ENCODE measurements around the gene KHNYN. TPM values are rescaled to one million over a fixed set of nuclear protein-coding genes. Genes with fewer than 3 reads are reported as not detected.

Gene KHNYN
- total RNA-seq, 1 donor from 2014 or later, result 38.1 TPM

DNA sequence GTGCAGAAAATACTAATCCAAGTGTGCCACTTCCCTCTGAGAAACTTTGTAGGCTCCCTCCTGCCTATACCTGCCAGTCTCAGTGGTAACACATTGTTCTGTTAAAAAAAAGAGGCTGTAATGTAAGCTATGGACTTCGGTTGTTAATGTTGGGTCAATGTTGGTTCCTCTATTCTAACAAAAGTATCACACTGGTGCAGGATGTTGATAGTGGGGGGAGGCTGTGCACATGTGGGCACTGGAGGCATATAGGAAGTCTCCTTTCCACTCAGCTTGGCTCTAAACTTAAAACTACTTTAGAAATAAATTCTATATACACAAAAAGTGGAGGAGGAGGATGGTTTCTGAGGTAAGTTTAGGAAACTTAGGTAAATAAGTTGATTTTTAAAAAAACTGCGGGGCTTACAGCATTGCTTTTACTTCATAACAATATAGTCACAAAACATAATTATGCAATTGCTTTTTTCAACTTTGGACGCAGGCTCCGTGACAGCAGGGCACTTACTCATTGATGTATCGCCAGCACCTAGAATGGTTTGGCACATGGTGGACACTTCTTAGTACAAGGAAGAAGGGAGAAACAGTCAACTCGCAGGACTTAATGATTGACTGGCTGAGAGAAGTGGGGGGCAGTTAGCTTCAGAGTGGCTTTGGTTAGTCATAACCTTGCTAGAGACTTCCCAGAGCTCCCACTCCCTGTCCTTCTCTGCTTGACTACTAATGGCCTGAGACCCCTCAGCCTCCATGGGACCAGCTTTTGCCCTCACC, 38.9 kb upstream of the KHNYN start:
- H3K4me1 ChIP-seq (ENCODE audit: control insufficient read depth in 3 of 3, insufficient read depth in 3 of 3, low read length in 3 of 3), result no peaks in the 10 kb centered on the region
- no peak overlapping the region for H3K27ac ChIP-seq (ENCODE audit: low read depth, low read length)
- no peak overlapping the region for H3K9ac ChIP-seq (ENCODE audit: low read depth in 1 of 3, low read length in 3 of 3)
- H3K9me3 ChIP-seq (ENCODE audit: control insufficient read depth in 3 of 3, low read length in 3 of 3), result no peaks in the 10 kb centered on the region
- no peak overlapping the region for H3K4me3 ChIP-seq (ENCODE audit: low read length in 3 of 3)
- no peaks in the 10 kb centered on the region for H3K36me3 ChIP-seq (ENCODE audit: control insufficient read depth in 3 of 3, insufficient read depth in 3 of 3, low read length in 3 of 3)
- H3K27me3 ChIP-seq (ENCODE audit: control insufficient read depth in 3 of 3, insufficient read depth in 3 of 3, low read length in 3 of 3), result peaks cover 6 to 20% (median 11%) of the 10 kb centered on the region in 3 donors

DNA sequence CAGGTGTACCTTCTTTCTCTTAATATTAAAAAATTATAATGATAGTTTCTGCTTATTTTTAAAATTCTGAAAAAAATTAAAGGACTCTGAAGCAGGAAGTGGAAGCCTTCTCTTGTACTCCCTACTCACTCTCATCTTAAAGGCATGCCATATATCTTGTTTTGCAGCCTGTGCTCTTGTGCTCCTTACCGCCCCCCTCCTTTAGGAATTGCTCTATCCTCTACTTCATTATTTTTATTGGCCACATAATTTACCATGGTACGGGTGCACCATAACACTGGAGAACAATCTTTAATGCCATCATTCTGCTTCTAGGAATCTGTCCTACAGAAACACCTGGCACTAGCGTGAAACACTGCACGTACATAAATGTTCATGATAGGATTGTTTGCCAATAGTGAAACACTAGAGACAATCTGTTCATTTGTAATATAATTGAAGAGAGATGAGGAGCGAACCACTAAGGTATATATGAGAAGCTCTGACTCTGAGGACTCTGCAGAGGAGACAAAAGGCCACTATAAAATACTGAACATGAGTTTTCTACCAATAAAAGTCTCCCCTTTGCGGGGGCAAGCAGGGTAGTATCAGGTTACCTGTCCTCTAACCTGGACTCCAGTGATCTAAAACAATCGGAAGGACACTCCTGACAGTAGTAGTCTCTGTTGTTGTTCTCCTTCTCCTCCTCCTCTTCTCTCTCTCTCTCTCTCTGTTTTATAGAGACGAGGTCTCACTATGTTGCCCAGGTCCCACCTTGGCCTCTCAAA, 37.2 kb upstream of the KHNYN start:
- Histone ChIP-seq H3K4me3 (ENCODE audit: low read length in 3 of 3) (no peak overlapping the region), H3K36me3 (ENCODE audit: control insufficient read depth in 3 of 3, insufficient read depth in 3 of 3, low read length in 3 of 3) (no peaks in the 10 kb centered on the region), H3K27me3 (ENCODE audit: control insufficient read depth in 3 of 3, insufficient read depth in 3 of 3, low read length in 3 of 3) (peaks cover 6 to 20% (median 11%) of the 10 kb centered on the region in 3 donors), H3K9ac (ENCODE audit: low read depth in 1 of 3, low read length in 3 of 3) (no peak overlapping the region), H3K4me1 (ENCODE audit: control insufficient read depth in 3 of 3, insufficient read depth in 3 of 3, low read length in 3 of 3) (peaks cover 0 to under 1% (median 0%) of the 10 kb centered on the region in 3 donors), H3K27ac (ENCODE audit: low read depth, low read length) (no peak overlapping the region), H3K9me3 (ENCODE audit: control insufficient read depth in 3 of 3, low read length in 3 of 3) (no peaks in the 10 kb centered on the region)

GRCh38 chr14:24394275-24394674, 35.5 kb upstream of the KHNYN start:
- Histone ChIP-seq H3K4me1 (ENCODE audit: control insufficient read depth in 3 of 3, insufficient read depth in 3 of 3, low read length in 3 of 3) (peaks cover 2 to 11% (median 3%) of the 10 kb centered on the region in 3 donors), H3K27me3 (ENCODE audit: control insufficient read depth in 3 of 3, insufficient read depth in 3 of 3, low read length in 3 of 3) (peaks cover 3 to 12% (median 11%) of the 10 kb centered on the region in 3 donors), H3K9ac (ENCODE audit: low read depth in 1 of 3, low read length in 3 of 3) (no peak overlapping the region), H3K9me3 (ENCODE audit: control insufficient read depth in 3 of 3, low read length in 3 of 3) (no peaks in the 10 kb centered on the region), H3K36me3 (ENCODE audit: control insufficient read depth in 3 of 3, insufficient read depth in 3 of 3, low read length in 3 of 3) (no peaks in the 10 kb centered on the region), H3K27ac (ENCODE audit: low read depth, low read length) (no peak overlapping the region), H3K4me3 (ENCODE audit: low read length in 3 of 3) (no peak overlapping the region)

- H3K36me3 ChIP-seq (ENCODE audit: control insufficient read depth in 3 of 3, insufficient read depth in 3 of 3, low read length in 3 of 3), result no peaks in the 10 kb centered on the region
- no peak overlapping the region for H3K9ac ChIP-seq (ENCODE audit: low read depth in 1 of 3, low read length in 3 of 3)
- H3K27ac ChIP-seq (ENCODE audit: low read depth, low read length), result no peak overlapping the region
- H3K27me3 ChIP-seq (ENCODE audit: control insufficient read depth in 3 of 3, insufficient read depth in 3 of 3, low read length in 3 of 3), result peaks cover 3 to 16% (median 11%) of the 10 kb centered on the region in 3 donors
- H3K4me3 ChIP-seq (ENCODE audit: low read length in 3 of 3), result no peak overlapping the region
- peaks cover 5 to 22% (median 14%) of the 10 kb centered on the region in 3 donors for H3K4me1 ChIP-seq (ENCODE audit: control insufficient read depth in 3 of 3, insufficient read depth in 3 of 3, low read length in 3 of 3)
- H3K9me3 ChIP-seq (ENCODE audit: control insufficient read depth in 3 of 3, low read length in 3 of 3), result no peaks in the 10 kb centered on the region
Observed at GRCh38 chr14:24395609-24396582, 33.9 kb upstream of the KHNYN start.

DNA sequence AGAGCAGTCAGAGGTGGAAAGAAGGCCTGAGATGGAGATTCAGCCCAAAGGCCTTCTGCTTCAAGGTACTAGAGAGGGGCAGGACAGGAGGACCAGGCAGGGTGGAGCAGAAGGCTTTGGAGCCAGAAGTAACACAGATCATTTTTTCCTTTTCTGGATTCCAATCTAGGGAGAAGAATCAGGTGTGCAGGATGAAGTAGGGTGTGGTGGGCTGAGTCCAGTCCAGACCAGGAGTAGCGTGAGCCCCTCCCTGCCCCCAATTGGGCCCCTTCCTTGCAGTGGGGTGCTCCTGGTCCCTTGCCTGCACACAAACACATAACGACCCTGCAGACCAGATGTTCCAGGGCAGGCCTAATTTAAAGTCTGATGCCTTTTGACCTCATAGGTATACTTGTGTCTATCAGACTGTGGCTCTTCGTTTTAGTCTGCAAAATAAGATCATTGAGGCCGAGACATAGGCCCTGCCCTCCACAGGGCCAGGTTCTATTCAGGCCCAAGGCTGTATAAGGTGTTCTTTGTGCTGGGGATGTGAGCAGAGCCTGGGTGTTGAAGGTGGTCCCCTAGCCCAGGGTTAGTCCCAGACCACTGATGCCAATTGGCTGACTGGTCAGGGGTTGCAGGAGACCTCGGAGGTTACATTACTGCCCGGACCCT, 32.0 kb upstream of the KHNYN start:
- Histone ChIP-seq H3K4me1 (ENCODE audit: control insufficient read depth in 3 of 3, insufficient read depth in 3 of 3, low read length in 3 of 3) (peaks cover 8 to 24% (median 18%) of the 10 kb centered on the region in 3 donors), H3K27me3 (ENCODE audit: control insufficient read depth in 3 of 3, insufficient read depth in 3 of 3, low read length in 3 of 3) (peaks cover 0 to 10% (median under 1%) of the 10 kb centered on the region in 3 donors), H3K27ac (ENCODE audit: low read depth, low read length) (peak overlapping the region; percentile 56), H3K4me3 (ENCODE audit: low read length in 3 of 3) (no peak overlapping the region), H3K36me3 (ENCODE audit: control insufficient read depth in 3 of 3, insufficient read depth in 3 of 3, low read length in 3 of 3) (no peaks in the 10 kb centered on the region), H3K9me3 (ENCODE audit: control insufficient read depth in 3 of 3, low read length in 3 of 3) (no peaks in the 10 kb centered on the region), H3K9ac (ENCODE audit: low read depth in 1 of 3, low read length in 3 of 3) (peak overlapping the region in 1 of 3 donors; percentile 40)

GRCh38 chr14:24398293-24398652, 31.5 kb upstream of the KHNYN start:
- no peaks in the 10 kb centered on the region for H3K9me3 ChIP-seq (ENCODE audit: control insufficient read depth in 3 of 3, low read length in 3 of 3)
- H3K27me3 ChIP-seq (ENCODE audit: control insufficient read depth in 3 of 3, insufficient read depth in 3 of 3, low read length in 3 of 3), result peaks cover 0 to 10% (median 0%) of the 10 kb centered on the region in 3 donors
- peak overlapping the region; percentile 56 for H3K27ac ChIP-seq (ENCODE audit: low read depth, low read length)
- no peak overlapping the region for H3K4me3 ChIP-seq (ENCODE audit: low read length in 3 of 3)
- H3K4me1 ChIP-seq (ENCODE audit: control insufficient read depth in 3 of 3, insufficient read depth in 3 of 3, low read length in 3 of 3), result peaks cover 8 to 24% (median 23%) of the 10 kb centered on the region in 3 donors
- H3K36me3 ChIP-seq (ENCODE audit: control insufficient read depth in 3 of 3, insufficient read depth in 3 of 3, low read length in 3 of 3), result no peaks in the 10 kb centered on the region
- H3K9ac ChIP-seq (ENCODE audit: low read depth in 1 of 3, low read length in 3 of 3), result peak overlapping the region in 1 of 3 donors; percentile 40

DNA sequence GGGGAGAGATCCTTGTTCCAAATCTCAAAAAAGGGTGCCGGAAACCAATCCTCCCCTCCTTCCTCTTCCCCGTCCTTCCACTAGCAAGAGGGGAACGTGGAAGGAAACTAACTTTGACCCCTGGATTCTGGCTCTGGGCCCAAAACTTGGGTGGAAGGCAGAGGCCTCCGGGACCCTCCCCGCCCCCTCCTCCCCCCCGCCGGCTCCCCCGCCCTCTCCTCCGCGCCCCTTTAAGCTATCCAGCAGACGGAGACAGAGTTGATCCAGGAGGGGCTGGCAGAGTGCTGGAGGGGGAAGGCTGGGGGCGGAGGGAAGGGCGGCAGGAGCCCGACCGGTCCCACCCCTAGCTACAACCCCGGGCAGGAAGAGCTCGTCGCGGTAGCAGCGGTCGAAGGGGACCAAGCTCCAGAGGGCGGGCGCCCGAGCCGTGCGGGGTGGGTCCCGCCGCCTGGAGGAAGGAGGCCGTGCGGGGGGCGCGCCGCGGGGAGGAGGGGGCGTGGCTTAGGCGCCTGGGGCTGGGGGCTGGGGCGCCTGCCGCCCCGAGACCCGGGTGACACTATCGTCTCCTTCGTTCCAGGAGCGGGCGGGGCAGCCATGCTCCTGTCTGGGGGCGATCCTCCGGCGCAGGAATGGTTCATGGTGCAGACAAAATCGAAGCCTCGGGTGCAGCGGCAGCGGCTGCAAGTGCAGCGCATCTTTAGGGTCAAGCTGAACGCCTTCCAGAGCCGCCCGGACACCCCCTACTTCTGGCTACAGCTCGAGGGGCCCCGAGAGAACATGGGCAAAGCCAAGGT, 30.9 kb upstream of the KHNYN start, which contains the start of gene NYNRIN:
TSS of gene NYNRIN (plus strand) at position 351 of the 794 bp plus-strand sequence. CDS start at position 595, 244 bp downstream.
- peaks cover 0 to 8% (median 0%) of the 10 kb centered on the region in 3 donors for H3K27me3 ChIP-seq (ENCODE audit: control insufficient read depth in 3 of 3, insufficient read depth in 3 of 3, low read length in 3 of 3)
- peak within 1 kb of the TSS; percentile 56 for H3K27ac ChIP-seq (ENCODE audit: low read depth, low read length)
- H3K9ac ChIP-seq (ENCODE audit: low read depth in 1 of 3, low read length in 3 of 3), result peak within 1 kb of the TSS; percentile 45 to 71 (median 47)
- no peaks in the 10 kb centered on the region for H3K36me3 ChIP-seq (ENCODE audit: control insufficient read depth in 3 of 3, insufficient read depth in 3 of 3, low read length in 3 of 3)
- peaks cover 8 to 27% (median 24%) of the 10 kb centered on the region in 3 donors for H3K4me1 ChIP-seq (ENCODE audit: control insufficient read depth in 3 of 3, insufficient read depth in 3 of 3, low read length in 3 of 3)
- H3K9me3 ChIP-seq (ENCODE audit: control insufficient read depth in 3 of 3, low read length in 3 of 3), result no peaks in the 10 kb centered on the region
- H3K4me3 ChIP-seq (ENCODE audit: low read length in 3 of 3), result peak within 1 kb of the TSS; percentile 68 to 72 (median 69)

- Histone ChIP-seq H3K4me1 (ENCODE audit: control insufficient read depth in 3 of 3, insufficient read depth in 3 of 3, low read length in 3 of 3) (peaks cover 8 to 27% (median 24%) of the 10 kb centered on the region in 3 donors), H3K27ac (ENCODE audit: low read depth, low read length) (peak overlapping the region; percentile 19), H3K27me3 (ENCODE audit: control insufficient read depth in 3 of 3, insufficient read depth in 3 of 3, low read length in 3 of 3) (peaks cover 0 to 6% (median 0%) of the 10 kb centered on the region in 3 donors), H3K9me3 (ENCODE audit: control insufficient read depth in 3 of 3, low read length in 3 of 3) (no peaks in the 10 kb centered on the region), H3K36me3 (ENCODE audit: control insufficient read depth in 3 of 3, insufficient read depth in 3 of 3, low read length in 3 of 3) (no peaks in the 10 kb centered on the region), H3K9ac (ENCODE audit: low read depth in 1 of 3, low read length in 3 of 3) (peak overlapping the region; percentile 45 to 71 (median 47)), H3K4me3 (ENCODE audit: low read length in 3 of 3) (peak overlapping the region; percentile 68 to 72 (median 69))
Observed at GRCh38 chr14:24399447-24399822, 30.3 kb upstream of the KHNYN start.
